22Rv1 (cell line): Measurements from ENCODE around the gene CDKAL1.

Source experiments
- CTCF ChIP-seq: fragments of 450-650 bp; IDR thresholded peaks from 2 replicates; pipeline ENCODE4 v1.5.1; 2017; ENCODE audit warnings: mild to moderate bottlenecking
- ZFX ChIP-seq: fragments of 450-650 bp; IDR thresholded peaks from 2 replicates; pipeline ENCODE4 v1.6.1; 2017; ENCODE audit warnings: antibody characterized with exemption, borderline replicate concordance

- TF ChIP-seq CTCF (no peak), ZFX (no peak)
Measured at GRCh38 chr6:21158149-21158548, 623.9 kb downstream of the CDKAL1 start.
